ENCODE data around the gene RRAGC.
"Not testable (repeated sequence)": the region's sequence is repeated elsewhere in the genome, so short reads cannot be mapped to it uniquely, and the experiment has no call there.

The RRAGC gene

DNA sequence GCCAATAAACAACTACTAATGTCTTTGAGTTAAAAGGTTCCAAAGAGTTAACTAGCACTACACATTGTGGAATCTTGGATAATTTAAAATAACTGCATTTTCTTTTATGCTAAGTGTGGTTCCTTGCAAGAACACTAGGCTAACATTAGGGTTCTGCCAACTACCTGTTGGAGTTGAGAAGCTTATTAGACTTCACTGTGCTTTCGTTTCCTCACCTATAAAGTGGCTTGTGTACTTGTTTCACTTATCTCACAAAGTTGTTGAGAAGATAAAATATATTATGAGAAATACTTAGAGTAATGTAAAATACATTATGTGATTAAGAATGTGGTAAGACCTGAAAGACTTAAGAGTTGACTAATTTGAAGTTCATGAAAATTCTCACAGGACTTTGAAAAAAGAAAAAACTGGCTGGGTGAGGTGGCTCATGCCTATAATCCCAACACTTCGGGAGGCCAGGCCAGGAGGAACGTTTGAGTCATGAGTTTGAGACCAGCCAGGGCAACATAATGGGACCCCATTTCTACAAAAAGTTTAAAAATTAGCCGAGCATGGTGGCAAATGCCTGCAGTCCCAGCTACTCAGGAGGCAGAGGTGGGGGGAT is 5.6 kb upstream of the RRAGC start:
- DNase-seq, result no peak

DNA sequence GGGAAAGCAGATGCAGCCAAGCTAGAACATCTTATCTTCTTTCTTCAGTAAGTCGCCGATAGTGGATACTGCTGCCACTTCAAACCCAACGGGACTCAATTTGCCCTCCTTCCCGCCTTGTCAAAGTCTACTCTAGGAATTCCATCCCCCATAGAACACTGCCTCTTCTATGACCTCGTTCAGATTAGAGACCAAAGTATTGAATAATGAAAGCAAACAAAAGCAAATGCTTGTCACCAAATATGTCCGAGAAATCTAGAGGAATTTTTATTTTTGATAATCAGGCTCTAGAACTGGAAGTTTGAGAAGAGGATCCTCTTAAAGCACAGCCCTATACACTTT is 853 bp upstream of the RRAGC start:
- DNase-seq, result no peak

DNA sequence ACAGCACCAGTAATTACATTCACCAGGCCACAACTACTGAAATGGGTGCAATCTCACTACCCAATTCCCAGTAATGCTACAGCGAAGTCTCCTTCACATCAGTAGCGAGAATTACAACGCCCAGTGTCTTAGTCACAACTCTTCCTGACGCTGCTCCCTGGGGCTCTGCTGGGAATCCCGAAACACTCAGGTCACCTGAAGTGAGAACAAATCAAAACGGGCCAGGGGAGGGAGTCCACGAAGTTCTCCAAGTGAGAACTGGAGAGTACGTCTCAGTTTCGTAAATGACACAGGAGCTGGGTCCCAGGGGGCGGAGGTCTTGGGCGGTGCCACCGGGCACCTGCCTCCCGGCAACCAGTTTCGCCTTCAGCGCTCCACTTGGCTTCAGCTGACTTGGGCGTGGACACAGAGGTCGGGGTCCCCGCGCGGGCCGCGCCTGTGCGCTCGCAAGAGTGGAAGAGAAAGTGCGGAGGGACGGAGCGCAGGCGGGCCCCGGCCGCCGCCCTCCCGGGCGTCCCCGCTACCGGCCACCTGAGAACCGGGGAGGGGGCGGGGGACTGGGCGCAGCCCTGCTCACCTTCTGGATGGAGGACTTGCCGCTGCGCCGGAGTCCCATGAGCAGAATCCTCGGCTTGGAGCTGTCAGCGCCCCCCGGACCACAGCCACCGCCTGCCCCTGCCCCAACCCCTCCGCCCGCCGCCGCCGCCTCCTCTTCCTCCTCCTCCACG is 575 bp downstream of the RRAGC start:
- peak; percentile 78 for DNase-seq

DNA sequence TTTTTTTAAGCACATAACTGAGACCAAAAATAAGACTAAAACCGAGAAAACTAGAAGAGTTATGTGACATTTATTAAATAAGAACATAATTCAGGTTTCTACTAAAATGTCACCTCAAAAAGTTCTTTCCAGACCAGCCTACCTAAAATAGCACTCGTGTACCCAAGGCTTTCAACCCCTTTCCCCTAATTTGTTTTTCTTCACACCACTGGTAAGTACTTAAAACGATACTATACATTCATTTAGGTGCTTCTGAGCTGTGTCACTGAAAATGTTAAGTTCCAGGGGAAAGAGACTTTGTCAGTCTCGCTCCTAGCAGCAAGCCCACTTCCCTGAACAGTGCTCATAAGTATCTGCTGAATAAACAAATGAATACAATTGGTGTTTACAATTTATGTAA is 6.8 kb downstream of the RRAGC start:
- no peak for DNase-seq

DNA sequence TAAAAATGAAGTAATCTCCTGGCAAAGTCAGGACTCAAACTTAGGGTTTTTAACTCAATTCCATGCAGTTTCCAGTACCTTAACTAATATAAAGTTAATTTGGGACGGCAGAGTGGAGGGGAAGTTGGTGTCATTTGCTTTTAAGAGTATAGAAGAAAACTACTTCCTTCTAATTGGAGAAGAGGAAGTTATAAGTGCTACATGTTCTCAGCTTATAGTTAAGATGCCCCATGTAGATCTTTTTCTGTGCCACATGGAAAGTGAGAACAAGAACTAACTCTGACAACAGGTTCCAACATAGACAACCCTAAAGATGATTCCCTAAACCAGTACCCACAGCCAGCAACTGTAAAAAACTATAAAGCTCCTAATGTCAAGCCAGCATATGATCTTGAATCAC is 11.5 kb downstream of the RRAGC start:
- DNase-seq, result no peak

DNA sequence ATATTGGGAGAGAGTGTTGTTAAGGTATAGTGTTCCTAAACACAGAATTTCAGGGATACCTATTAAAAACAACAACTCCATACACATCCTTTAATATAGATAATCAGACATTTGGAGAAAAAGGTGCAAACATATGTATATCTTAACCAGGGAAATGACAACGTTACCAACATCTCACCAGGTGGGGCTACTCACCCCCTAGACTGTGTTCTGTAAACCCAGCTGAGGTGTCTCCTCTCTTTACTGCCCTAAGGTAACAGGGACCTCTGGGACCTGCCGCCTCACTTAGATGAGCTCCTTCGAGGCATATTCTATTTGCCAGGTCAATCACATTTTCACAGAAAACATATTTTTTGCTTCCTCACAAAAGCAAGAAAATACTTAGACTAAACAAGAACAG is 13.4 kb downstream of the RRAGC start:
- no peak for DNase-seq

DNA sequence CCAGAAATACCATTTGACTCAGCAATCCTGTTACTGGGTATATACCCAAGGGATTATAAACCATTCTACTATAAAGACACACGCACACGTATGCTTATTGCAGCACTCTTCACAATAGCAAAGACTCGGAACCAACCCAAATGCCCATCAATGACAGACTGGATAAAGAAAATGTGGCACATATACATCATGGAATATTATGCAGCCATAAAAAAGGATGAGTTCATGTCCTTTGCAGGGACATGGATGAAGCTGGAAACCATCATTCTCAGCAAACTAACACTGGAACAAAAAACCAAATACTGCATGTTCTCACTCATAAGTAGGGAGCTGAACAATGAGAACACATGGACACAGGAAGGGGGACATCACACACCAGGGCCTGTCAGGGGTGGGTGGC is 14.5 kb downstream of the RRAGC start:
- not testable (repeated sequence) for DNase-seq

DNA sequence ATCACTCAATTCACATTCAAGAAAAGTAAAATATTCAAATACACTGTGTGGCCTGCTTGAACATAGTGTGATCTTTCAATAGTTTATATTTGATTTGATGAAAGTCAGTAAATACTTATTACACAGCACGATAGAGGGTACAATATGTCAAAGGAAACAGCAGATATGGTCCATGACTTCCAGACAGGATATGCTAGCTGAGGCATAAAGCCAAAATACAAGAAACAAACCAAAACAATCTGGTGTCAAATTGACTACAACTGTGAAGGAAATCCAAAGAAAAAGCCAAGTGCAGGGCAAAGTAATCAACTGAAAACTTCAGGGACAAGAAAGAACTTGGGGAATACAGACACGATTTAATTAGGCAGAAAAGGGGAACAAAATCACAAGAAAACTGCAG is 19.3 kb downstream of the RRAGC start:
- DNase-seq, result no peak

DNA sequence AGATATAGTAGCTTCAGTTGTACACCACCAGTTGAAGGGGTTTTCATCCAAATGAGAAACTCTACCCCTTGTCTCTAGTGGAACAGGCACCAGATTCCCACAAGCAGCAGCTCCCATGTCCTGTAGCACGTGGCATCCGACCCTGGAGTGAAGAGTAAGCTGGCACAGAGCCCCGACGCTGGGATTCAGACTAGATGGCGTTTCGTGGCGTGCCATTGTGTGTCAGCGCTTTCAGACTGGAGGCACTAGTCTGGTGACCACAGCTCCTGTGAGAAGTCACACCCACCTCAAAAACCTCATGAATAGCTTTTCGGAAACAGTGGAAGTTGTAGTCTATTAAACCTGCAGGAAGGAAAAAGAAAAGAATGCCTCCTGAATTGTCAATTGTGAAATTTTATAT is 20.2 kb downstream of the RRAGC start:
- DNase-seq, result no peak

DNA sequence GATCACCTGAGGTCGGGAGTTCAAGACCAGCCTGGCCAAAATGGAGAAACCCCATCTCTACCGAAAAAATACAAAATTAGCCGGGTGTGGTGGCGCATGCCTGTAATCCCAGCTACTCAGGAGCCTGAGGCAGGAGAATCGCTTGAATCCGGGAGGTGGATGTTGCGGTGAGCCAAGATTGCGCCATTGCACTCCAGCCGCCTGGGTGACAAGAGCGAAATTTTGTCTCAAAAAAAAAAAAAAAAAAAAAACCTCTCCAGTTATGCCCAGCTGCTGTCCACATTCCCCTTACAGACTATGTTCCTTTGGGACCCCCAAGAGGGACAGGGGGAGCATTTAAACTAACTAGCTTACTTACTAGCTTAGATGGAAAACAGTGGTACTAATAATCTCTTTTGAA is 23.3 kb downstream of the RRAGC start:
- not testable (repeated sequence) for DNase-seq

DNA sequence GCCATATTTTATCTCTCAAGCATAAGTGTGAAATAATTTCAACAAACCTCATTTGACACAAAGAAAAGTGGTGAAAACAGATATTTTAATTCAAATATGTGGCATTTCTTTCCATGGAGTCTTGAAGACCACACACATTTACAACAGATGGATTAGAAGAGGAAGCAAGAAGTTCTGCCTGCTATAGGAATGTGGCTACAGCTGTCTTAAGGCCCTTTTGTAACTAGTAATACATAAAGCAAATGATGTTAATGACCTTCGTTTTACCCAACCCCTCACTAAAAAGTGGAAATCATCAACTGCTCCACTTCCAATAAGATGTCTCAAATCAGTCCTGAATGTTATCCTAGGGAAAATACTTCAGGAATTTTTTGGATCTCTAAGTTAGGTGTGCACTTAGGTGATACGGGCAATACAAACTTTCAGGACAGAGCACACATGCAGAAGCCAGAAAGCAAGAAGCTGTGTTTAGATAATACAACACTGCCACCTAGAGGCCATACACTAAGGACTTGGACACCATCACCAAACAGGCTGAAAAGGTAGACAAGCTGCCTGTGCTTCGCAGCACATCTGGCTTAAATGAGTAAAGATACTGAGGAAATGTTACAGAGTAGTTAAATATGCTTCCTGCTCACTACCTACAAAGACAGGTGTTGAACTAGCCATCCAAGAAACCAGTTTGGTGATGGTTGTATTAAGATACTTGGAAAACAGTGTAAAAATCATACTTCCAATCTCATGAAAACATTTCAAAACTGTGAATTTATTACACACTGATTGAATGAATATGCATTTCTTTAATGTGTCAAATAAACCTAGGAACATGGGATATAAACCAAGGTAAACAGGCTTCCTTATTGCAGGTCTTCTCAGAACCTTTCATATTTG is 24.4 kb downstream of the RRAGC start:
- DNase-seq, result peak; percentile 47

DNA sequence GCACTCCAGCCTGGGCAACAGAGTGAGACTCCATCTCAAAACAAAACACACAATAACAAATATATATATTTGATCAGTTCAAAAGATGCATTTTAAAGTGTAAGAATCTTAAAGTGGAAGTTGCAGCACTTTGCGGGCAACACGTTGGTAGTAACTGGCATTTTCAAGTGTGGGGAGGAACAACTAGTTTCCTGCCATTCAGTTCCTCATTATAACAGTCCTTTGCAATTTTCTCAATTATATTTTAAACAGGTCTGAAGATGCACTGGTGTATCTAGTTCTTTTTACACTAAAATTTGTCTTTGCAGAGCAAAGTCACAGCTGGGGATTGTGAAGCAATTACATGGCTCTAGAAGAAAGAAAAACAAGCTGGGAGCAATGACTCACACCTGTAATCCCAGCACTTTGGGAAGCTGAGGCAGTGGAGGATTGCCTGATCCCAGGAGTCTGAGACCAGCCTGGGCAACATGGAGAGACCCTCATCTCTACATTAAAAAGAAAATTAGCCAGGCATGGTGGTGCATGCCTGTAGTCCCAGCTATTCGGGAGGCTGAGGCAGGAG is 25.3 kb downstream of the RRAGC start:
- DNase-seq, result no peak

DNA sequence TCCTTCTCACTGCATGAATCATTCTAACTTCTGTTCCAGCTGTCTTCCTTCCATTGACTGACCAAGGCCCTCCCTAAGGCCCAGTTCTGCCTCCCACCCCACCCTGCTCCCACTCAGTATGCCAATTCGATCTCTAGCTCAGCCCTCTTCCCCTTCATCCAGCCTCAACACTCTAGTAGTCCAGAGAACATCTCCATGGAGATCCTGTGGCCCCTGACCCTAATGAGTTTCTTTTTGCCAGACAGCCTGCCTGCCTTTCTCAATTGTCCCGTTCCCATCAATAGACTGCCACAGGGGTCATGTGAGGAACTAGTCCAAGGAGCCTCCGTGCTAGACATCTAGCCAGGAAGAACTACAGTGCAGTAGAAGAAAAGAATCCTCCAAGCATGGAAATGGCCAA is 26.4 kb downstream of the RRAGC start:
- no peak for DNase-seq

DNA sequence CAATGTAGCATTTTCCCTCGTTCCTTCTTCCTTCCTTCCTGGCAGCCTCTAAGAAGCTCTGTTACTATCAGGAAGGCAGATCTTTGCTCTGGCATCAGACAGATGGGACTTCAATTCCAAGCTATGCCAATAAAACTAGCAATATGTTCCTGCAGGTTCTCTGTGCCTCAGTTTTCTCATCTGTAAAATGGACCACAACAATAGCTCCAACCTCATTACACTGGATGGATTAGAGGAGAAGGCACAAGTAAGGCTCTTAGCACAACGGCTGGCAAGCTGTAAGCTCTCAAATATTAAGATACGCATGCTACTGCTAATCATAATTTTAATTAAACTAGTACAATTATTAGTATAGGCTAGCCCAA is 27.2 kb downstream of the RRAGC start:
- no peak for DNase-seq

DNA sequence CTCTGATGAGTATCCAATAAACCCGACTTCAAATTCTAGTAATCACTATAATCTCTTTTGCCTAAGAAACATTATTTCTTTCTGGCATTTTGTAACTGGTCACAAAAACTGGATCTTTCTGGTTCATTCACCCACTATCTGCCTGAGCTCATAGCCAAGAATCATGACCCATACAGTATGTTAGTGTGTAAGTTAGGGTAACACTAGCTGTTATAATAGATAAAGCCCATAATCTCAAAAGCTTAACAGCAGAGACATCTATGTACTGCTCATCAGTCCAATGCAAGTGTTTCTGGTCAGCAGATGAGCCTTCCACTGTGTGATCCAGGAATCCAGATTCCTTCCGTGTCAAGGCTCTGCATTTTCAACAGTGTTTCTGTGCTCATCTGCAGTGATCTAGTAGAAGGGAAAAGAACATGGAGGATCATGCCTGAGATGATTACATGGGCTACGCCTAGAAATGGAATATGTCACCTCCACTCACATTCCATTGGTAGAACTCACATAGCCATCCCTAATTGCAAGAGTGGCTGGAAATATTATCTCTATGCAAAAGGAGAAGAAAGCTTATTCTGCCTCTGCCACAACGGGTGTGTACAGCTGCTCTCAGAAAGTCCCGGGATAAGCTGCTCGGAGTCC is 27.7 kb downstream of the RRAGC start:
- DNase-seq, result no peak

DNA sequence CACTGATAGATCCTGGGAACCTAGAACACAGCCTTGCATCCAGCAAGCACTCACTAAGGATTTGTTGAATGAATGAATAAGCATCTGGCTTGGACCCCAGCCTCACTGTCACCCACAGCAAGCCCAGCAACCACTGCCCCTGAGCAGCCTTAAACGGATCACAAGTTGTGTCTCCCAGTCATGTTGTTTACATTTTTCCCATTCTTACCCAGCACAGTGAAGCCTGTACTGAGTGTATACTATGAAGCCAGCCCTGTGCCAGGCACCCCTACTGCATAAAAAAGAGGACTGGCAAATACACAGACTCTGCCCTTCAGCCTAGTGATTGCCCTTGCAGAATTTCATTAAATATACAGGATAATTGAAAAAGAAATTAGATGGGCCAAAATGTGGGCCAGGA is 30.2 kb downstream of the RRAGC start:
- no peak for DNase-seq

DNA sequence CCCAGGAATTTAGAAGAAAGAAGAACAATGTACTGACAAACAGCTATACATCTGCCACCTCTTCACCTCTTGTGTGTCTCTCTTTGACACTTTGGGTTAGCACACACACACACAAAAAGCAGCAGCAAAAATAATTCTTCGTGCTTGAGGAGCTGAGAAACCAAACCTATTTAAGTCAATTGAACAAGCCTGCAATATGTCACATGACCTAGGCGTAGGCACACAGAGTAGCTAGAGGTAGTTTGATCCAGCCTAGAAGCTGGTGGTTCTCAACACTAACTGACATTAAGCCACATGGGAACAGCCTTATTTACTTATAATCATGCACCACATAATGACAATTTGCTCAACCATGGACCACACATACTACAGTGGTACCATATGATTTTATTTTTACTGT is 32.3 kb downstream of the RRAGC start:
- DNase-seq, result no peak

DNA sequence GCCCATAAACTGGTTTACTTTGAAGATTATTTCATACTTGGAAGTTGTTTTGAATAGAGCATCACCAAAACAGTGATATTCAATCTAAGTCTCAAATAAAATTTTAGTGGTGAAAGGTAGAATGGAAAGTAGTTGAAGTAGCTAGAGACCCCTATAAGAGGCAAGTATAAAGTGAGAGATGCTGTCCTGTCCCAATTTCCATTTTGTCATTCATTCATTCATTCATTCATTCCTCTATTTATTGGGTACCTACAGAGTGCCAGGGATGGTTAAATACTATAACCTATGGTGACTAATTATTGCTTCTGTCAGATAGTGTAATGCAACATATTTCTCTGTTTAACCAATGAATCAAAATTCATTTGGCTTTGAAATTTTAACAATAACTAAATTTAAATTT is 32.7 kb downstream of the RRAGC start:
- no peak for DNase-seq

DNA sequence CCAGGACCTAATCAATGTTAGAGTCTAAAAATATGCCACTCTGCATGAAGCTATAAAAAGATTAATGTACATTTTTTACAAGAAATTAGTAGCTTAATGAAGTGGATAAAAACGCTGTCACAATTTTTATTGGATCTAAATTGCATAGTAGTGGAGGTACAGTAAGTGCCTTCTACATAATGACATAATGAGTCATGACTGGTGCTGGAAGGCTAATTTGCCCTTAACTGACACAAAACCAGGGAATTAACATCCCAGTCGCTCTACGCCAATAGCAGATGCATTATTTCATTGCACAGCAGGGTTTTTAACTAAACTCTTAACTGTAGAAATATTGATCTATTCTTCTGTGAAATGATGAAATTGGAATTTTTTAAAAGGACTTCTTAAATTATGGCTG is 33.3 kb downstream of the RRAGC start:
- DNase-seq, result no peak

DNA sequence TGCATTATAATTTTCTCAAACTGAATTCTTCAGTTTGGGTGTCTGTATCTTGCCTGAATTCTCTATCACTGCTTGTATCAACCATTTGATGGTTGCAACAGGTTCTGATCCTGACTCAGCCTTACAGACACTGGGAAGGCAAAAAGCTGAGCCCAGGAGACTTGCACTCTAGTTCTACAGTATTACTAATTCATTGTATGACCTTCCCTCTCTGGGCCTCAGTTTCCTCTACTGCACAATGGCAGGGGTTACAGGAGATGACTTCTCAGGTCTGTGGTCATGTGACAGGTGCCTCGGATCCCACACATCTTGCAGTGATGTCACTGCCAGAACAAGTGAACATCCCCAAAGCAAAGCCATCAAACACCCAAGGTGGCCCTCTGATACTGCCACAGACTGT is 38.7 kb downstream of the RRAGC start:
- no peak for DNase-seq

DNA sequence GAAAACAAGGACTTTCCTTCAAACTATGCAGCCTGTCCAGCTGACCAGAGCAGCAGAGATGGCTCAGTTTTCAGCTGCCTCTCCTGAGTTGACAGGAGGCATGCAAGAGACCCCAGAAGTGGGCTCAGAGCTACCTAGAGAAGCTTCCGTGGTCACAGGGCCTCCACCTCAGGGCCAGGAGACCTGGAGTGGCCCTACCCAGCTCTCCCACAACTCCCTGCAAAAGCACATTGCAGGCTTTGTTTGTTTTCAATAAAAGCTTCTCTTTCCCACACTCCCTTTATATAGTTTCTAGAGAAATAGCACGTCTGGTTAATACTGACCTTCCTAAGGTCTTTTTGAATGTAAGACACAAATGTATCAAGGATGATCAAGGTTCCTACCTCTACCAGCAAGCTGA is 40.1 kb downstream of the RRAGC start:
- no peak for DNase-seq

DNA sequence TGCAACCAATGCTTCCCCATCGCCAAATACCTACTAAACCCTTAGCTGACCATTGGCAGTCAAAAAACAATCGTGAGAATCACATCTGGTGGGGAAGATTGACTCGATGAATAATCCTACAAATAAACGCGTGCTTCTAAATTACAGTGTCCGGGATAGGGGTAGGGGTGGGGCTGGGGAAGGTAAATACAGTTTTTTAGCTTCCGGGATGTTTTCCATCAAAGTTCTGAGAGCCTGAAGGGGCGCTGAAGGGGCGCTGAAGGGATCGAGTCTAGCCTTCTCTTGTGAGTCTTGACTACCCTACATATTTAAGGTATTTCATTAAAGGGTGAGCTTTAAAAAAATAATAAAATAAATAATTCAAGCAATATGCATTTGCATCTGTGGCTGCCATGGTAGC is 40.5 kb downstream of the RRAGC start:
- no peak for DNase-seq
